Hepatic stellate cell (primary cell): ENCODE data around the gene ACSS1.

Source experiments
- DNase-seq: peaks from one replicate; pipeline ENCODE4 v3.0.0; 2011; ENCODE audit warnings: low spot score

Gene ACSS1

GRCh38 chr20:25030649-25031207 is 27.2 kb downstream of the ACSS1 start:
- DNase-seq, result no peak

GRCh38 chr20:25030007-25030648 is 27.8 kb downstream of the ACSS1 start:
- no peak for DNase-seq

GRCh38 chr20:25025986-25026605 is 31.8 kb downstream of the ACSS1 start:
- DNase-seq, result no peak

- DNase-seq, result no peak
Observed at GRCh38 chr20:25025091-25025861, 32.7 kb downstream of the ACSS1 start.

GRCh38 chr20:25024171-25024570 is 33.8 kb downstream of the ACSS1 start:
- no peak for DNase-seq

- DNase-seq, result no peak
Observed at GRCh38 chr20:25023356-25023755, 34.6 kb downstream of the ACSS1 start.

GRCh38 chr20:25022680-25023079 is 35.3 kb downstream of the ACSS1 start:
- no peak for DNase-seq

- no peak for DNase-seq
Observed at GRCh38 chr20:25021336-25021735, 36.6 kb downstream of the ACSS1 start.

- DNase-seq, result no peak
Observed at GRCh38 chr20:25020901-25021301, 37.0 kb downstream of the ACSS1 start.

GRCh38 chr20:25020345-25020744 is 37.6 kb downstream of the ACSS1 start:
- DNase-seq, result no peak

- no peak for DNase-seq
Observed at GRCh38 chr20:25019381-25020155, 38.4 kb downstream of the ACSS1 start.

GRCh38 chr20:25018841-25019240 is 39.1 kb downstream of the ACSS1 start:
- DNase-seq, result no peak

- no peak for DNase-seq
Observed at GRCh38 chr20:25018425-25018824, 39.5 kb downstream of the ACSS1 start.

GRCh38 chr20:25017257-25017803 is 40.6 kb downstream of the ACSS1 start:
- no peak for DNase-seq

GRCh38 chr20:25016471-25016870 is 41.5 kb downstream of the ACSS1 start:
- no peak for DNase-seq

GRCh38 chr20:25015986-25016385 is 42.0 kb downstream of the ACSS1 start:
- DNase-seq, result no peak

GRCh38 chr20:25014816-25015215 is 43.1 kb downstream of the ACSS1 start:
- no peak for DNase-seq

- no peak for DNase-seq
Observed at GRCh38 chr20:25013478-25014380, 44.2 kb downstream of the ACSS1 start.

GRCh38 chr20:25012616-25013189 is 45.2 kb downstream of the ACSS1 start:
- DNase-seq, result no peak

- DNase-seq, result no peak
Observed at GRCh38 chr20:25011831-25012241, 46.1 kb downstream of the ACSS1 start.
